ENCODE data around the gene POLL. TPM values are rescaled to one million over a fixed set of nuclear protein-coding genes. Genes with fewer than 3 reads are reported as not detected.
A peak's percentile ranks its signal among the peaks of the same experiment; 100 is the strongest.

The POLL gene
- total and polyA plus RNA-seq, 11 donors: 12.3 to 21.6 (median 17.7) TPM

DNA sequence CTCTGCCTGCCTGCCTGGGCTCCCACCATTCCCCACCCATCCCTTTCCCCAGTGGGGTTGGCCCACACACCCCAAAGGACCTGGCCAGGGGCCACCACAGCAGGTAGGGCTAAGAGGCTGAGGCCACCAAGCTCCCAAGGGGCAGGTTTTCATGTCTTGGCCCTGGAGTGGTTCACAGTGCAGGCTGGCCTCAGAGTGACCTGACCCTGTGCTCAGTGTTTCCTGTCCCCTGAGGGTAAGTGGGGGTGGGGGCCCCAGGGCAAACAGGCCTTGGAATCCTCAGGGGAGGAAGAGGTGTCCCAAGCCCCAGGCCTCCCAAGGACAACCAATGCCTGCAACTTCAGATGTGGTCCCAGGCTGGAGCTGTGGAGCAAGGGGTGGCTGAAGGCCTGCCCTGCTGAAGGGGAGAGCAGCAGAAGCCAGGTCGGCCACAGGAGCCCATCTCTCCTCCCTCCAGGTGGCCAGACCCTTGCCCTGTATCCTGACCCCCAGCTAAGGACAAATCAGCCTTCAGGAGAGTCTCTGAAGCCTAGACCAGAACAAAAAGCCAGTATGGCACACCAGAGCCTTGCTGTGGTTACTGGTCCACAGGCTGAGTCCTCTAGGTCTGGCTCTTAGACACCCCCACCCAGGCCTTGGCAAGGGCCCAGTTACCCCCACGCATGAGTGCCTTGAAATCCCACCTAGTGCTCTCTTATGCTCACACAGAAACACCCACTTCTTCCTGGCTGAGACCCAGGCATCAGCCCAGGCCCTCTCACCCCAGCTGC is 27.6 kb downstream of the POLL start:
- ATAC-seq (peak in 1 of 4 donors; percentile 8), DNase-seq (peak in 3 of 5 donors; percentile 4 to 40 (median 12))
- Histone ChIP-seq H3K9me3 (no peaks in the 10 kb centered on the region), H3K27ac (no peak overlapping the region), H3K27me3 (peaks cover 0 to 18% (median 7%) of the 10 kb centered on the region in 9 donors), H3K4me1 (peaks cover 0 to 4% (median 0%) of the 10 kb centered on the region in 12 donors), H3K4me3 (no peak overlapping the region), H3K36me3 (peaks cover 0 to 5% (median 3%) of the 10 kb centered on the region in 9 donors)
- WGBS, 4 donors: 59 to 66% (median 62%) methylated on average over 2 of the region's 2 CpGs
- no peak for TF ChIP-seq POLR2A (IDR thresholded peaks at IDR 0.05)
- TF ChIP-seq, protein P1, sequence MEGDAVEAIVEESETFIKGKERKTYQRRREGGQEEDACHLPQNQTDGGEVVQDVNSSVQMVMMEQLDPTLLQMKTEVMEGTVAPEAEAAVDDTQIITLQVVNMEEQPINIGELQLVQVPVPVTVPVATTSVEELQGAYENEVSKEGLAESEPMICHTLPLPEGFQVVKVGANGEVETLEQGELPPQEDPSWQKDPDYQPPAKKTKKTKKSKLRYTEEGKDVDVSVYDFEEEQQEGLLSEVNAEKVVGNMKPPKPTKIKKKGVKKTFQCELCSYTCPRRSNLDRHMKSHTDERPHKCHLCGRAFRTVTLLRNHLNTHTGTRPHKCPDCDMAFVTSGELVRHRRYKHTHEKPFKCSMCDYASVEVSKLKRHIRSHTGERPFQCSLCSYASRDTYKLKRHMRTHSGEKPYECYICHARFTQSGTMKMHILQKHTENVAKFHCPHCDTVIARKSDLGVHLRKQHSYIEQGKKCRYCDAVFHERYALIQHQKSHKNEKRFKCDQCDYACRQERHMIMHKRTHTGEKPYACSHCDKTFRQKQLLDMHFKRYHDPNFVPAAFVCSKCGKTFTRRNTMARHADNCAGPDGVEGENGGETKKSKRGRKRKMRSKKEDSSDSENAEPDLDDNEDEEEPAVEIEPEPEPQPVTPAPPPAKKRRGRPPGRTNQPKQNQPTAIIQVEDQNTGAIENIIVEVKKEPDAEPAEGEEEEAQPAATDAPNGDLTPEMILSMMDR (IDR thresholded peaks at IDR 0.05): no peak
- intact Hi-C loops (cut with DNase I): loop anchor here in 3 of 10 donors (10.0 kb wide), 2 partner anchors 256 to 286 kb away; no protein-coding TSS in a partner anchor

DNA sequence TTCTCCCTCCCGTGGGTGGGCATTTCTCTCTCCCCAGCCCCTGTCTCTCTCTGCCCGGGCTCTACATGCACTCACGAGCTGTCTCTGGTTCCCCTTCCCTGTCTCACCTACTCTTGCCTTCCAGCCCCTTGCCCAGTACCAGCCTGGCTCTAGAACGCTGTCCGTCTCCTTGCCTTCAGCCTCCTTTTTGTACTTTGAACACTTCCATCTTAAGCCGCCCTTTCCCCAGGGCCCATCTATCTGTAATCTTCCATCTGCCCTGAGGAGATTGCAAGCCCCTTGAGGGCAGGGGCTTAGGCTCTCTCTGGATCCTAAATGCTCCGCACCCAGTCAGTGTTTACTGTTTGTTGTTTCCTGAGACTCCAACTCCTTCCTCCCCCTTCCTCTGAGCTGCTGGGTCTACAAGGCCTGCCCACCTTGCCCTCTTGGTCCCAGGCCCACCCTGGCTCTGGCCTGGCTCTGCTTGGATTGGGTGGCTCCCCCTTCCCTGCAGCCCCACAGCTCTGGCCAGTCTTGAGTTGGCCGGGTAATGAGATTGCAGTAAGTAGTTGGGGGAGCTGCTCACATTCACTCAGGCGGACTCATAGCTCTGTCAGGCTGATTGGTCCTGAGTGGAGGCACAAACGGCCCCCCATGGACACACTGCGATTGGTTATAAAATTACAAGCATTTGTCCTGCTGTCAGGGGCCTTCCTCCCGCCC is 28.3 kb downstream of the POLL start:
- H3K4me1 ChIP-seq: peaks cover 0 to 4% (median 0%) of the 10 kb centered on the region in 12 donors
- WGBS, 4 donors: 76 to 84% (median 79%) methylated on average over 11 to 12 of the region's 12 CpGs

DNA sequence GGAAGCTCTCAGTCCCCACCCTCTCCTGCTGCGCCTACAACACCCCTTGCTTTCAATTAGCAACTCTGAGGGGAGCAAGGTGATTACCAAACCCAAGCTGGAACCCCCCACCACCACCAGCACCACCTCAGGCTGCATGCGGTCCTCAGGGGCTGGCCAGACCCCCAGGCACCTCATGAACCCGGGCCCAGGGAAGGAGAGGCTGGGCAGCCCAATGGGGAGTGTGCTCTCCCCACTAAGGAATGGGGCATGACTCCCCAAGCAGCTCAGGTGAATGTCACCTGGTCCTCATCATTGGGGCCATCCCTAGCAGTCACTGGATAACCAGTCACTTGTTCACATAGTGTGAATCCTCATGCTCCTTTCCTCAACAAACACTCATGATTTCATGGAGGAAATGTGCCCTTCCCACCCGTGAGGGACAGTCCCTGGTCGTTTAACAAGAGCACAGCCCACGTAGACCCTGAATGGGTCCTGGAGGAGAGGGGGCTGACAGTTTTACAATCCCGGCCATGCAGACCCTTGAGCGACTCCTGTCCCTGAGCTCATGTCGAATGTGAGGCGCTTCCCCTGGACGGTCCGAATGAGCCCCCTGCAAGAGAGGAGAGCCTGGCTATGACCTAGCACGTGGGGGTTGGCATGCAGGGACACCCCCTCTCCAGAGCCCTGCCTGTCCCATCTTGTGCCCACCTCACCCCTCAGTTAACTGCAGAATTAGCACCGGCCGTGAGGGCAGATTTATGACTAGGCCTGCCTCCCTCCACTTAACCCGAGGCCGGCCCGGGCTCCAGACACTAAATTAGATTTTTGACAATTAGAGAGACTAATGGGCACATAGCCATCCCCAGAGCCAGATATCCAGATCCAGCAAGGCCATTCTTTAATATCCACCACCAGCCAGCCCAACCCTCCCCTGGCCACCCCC is 29.1 kb downstream of the POLL start:
- intact Hi-C loops (cut with DNase I): no loop called here
- peaks cover 0 to 7% (median 0%) of the 10 kb centered on the region in 9 donors for H3K27me3 ChIP-seq
- DNase-seq (peak in 2 of 5 donors; percentile 1 to 16), ATAC-seq (peak in 1 of 4 donors; percentile 17)
- peaks cover 0 to 20% (median 16%) of the 10 kb centered on the region in 9 donors for H3K36me3 ChIP-seq
- H3K27ac ChIP-seq: no peak overlapping the region
- no peak for TF ChIP-seq POLR2A (IDR thresholded peaks at IDR 0.05)
- peaks cover 0 to 4% (median 0%) of the 10 kb centered on the region in 12 donors for H3K4me1 ChIP-seq
- WGBS, 4 donors: 72 to 82% (median 76%) methylated on average over 17 to 18 of the region's 18 CpGs
- no peaks in the 10 kb centered on the region for H3K9me3 ChIP-seq
- no peak overlapping the region for H3K4me3 ChIP-seq

More for the DNA sequence above, 28.3 kb downstream of the POLL start:
- no peaks in the 10 kb centered on the region for H3K9me3 ChIP-seq
- intact Hi-C loops (cut with DNase I): loop anchor here in 3 of 10 donors (10.0 kb wide), 2 partner anchors 255 to 285 kb away; no protein-coding TSS in a partner anchor
- H3K4me3 ChIP-seq: no peak overlapping the region
- TF ChIP-seq, protein P1 (IDR thresholded peaks at IDR 0.05): no peak
- TF ChIP-seq POLR2A (IDR thresholded peaks at IDR 0.05): no peak
- H3K27me3 ChIP-seq: peaks cover 0 to 11% (median 0%) of the 10 kb centered on the region in 9 donors
- H3K27ac ChIP-seq: no peak overlapping the region
- H3K36me3 ChIP-seq: peaks cover 0 to 12% (median 9%) of the 10 kb centered on the region in 9 donors
- peak in 2 of 5 donors; percentile 2 to 15 for DNase-seq
- ATAC-seq: no peak

DNA sequence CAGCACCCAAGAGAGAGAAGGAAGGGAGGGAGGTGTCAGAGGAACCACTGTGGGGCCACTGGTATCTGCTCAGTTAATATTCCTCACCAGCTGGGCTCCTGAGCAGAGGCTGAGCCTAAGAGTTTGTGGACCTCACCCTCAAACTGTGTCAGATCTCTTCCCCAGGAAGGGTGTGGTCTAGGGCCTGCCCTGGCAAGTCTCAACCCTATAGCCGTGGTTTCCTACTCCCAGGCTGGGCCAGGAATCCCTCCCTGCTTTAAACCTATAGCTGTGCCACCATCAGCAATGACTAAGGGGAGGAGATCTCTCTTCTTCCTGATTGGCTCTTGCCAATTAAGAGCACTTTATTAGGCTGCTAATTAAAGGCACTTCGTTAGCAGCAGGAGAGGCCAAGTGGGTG is 29.9 kb downstream of the POLL start:
- peaks cover 0 to 4% (median 0%) of the 10 kb centered on the region in 12 donors for H3K4me1 ChIP-seq
- no peak overlapping the region for H3K27ac ChIP-seq
- intact Hi-C loops (cut with DNase I): no loop called here
- DNase-seq (peak in 1 of 5 donors; percentile 6), ATAC-seq (no peak)
- no peak overlapping the region for H3K4me3 ChIP-seq
- peaks cover 0 to 27% (median 23%) of the 10 kb centered on the region in 9 donors for H3K36me3 ChIP-seq
- H3K27me3 ChIP-seq: peaks cover 0 to 1% (median 0%) of the 10 kb centered on the region in 9 donors
- no peak for TF ChIP-seq POLR2A (IDR thresholded peaks at IDR 0.05)
- TF ChIP-seq, protein P1 (IDR thresholded peaks at IDR 0.05): no peak
- whole genome bisulfite sequencing, 4 donors: 55 to 68% (median 60%) methylated on average over 2 of the region's 2 CpGs
- H3K9me3 ChIP-seq: no peaks in the 10 kb centered on the region

Data from heart left ventricle (tissue), 16 donors.